Endometrial microvascular endothelial cells (primary cell): ENCODE measurements around the gene GUCY2C. TPM values are rescaled to one million over a fixed set of nuclear protein-coding genes. Genes with fewer than 3 reads are reported as not detected.
"Not testable (repeated sequence)": the region's sequence is repeated elsewhere in the genome, so short reads cannot be mapped to it uniquely, and the experiment has no call there.

ENCODE experiments used
- in situ Hi-C: cut with HindIII; loops from 2 replicates; pipeline ENCODE4 v1.10.0; 2017; ENCODE audit warnings: low sequenced_read_pairs, low pct_unique_long_range_greater_than_20kb; ENCODE audit errors: inconsistent ontology term
- total RNA-seq: library from RNA; depleted of rRNA; stranded (reverse); fragments of >200 nt; gene quantifications from one replicate; pipeline ENCODE4 v1.2.3, GENCODE V29; 2015; ENCODE audit errors: inconsistent ontology term

Gene GUCY2C
- total RNA-seq: not detected

GRCh38 chr12:14696265-14696741 is at the start of gene GUCY2C:
Gene GUCY2C (minus strand): TSS chr12:14696599. CDS start chr12:14696448, 151 bp downstream.
- in situ Hi-C loops: no loop called here

GRCh38 chr12:14743061-14743460 is 46.7 kb upstream of the GUCY2C start:
- in situ Hi-C loops: no loop called here

- in situ Hi-C loops: no loop called here
Observed at GRCh38 chr12:14741942-14742341, 45.5 kb upstream of the GUCY2C start.

- in situ Hi-C loops: no loop called here
Observed at GRCh38 chr12:14741153-14741552, 44.8 kb upstream of the GUCY2C start.

- in situ Hi-C loops: not testable (repeated sequence)
Observed at GRCh38 chr12:14736441-14736840, 40.0 kb upstream of the GUCY2C start.

GRCh38 chr12:14731821-14732220 is 35.4 kb upstream of the GUCY2C start:
- in situ Hi-C loops: no loop called here

- in situ Hi-C loops: no loop called here
Observed at GRCh38 chr12:14729586-14729985, 33.2 kb upstream of the GUCY2C start.

- in situ Hi-C loops: no loop called here
Observed at GRCh38 chr12:14723763-14724162, 27.4 kb upstream of the GUCY2C start.

GRCh38 chr12:14716848-14717444 is 20.5 kb upstream of the GUCY2C start:
- in situ Hi-C loops: no loop called here

- in situ Hi-C loops: no loop called here
Observed at GRCh38 chr12:14714437-14714836, 18.0 kb upstream of the GUCY2C start.

- in situ Hi-C loops: no loop called here
Observed at GRCh38 chr12:14710632-14711320, 14.4 kb upstream of the GUCY2C start.

- in situ Hi-C loops: no loop called here
Observed at GRCh38 chr12:14701809-14702568, 5.6 kb upstream of the GUCY2C start.

- in situ Hi-C loops: no loop called here
Observed at GRCh38 chr12:14700935-14701334, 4.5 kb upstream of the GUCY2C start.

GRCh38 chr12:14699923-14700322 is 3.5 kb upstream of the GUCY2C start:
- in situ Hi-C loops: no loop called here

GRCh38 chr12:14698555-14698954 is 2.2 kb upstream of the GUCY2C start:
- in situ Hi-C loops: no loop called here

GRCh38 chr12:14695715-14696141 is 671 bp downstream of the GUCY2C start:
- in situ Hi-C loops: no loop called here

- in situ Hi-C loops: no loop called here
Observed at GRCh38 chr12:14694970-14695369, 1.4 kb downstream of the GUCY2C start.

GRCh38 chr12:14694145-14694714 is 2.2 kb downstream of the GUCY2C start:
- in situ Hi-C loops: no loop called here

- in situ Hi-C loops: no loop called here
Observed at GRCh38 chr12:14693116-14693515, 3.3 kb downstream of the GUCY2C start.
